Activated gamma-delta T cell (primary cell): Measurements from ENCODE around the gene BCAS1.

ENCODE experiments used
- DNase-seq: peaks from one replicate; lab custom pipeline; 2025; lab: John Stamatoyannopoulos, UW

The BCAS1 gene

GRCh38 chr20:53925651-53926401 is 144.6 kb downstream of the BCAS1 start:
- no peak for DNase-seq

- no peak for DNase-seq
Measured at GRCh38 chr20:53923566-53924369, 146.6 kb downstream of the BCAS1 start.

GRCh38 chr20:53922901-53923314 is 147.5 kb downstream of the BCAS1 start:
- DNase-seq: no peak

DNA sequence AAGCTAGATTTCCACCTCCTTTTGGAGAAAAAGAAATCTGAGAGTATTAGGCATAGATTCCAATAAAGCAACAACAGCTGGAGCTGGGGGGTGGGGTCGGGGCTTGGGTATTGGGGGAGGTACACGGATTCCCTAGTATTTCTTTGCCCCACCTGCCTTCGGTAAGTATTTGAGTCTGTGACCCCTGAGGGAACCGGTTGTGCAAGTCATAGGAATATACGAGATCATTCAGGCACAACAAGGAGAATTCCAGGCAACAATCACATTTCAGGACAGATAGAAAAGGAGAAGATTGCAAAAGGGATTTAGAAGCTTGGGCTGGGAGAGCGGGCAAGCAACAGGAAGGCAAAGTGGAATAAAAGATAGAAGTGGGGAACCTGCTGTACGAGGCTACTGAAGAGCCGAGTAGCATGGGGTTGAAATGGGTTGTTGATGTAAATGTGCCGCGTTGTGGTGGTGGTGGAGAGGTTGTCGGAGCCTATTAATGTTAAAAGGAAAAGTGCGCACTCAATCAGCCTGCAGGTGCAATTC is 148.9 kb downstream of the BCAS1 start:
- DNase-seq: no peak

DNA sequence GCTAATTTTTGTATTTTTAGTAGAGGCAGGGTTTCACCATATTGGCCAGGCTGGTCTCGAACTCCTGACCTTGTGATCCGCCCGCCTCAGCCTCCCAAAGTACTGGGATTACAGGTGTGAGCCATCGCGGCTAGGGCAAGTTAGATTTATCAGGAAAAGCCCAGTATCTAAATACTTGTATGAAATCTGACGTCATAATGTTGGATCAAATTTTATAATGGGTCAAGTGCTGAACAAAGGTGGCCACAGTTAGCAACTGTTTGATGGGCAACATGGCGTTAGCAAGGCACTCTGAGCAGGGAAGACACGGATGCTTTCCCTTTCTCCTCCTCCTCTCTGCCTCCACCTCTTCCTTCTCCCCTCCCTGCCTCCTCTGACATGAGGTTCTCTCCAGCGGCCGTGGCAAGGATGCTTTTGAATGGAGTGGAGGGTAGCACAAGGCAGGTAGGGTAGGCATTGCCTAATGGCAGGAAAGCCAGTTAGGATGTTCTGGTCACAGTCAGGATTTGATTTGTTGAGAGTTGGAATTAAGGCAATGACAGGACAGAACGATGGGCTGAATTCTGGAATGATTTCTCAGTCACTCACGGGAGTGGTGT is 149.6 kb downstream of the BCAS1 start:
- no peak for DNase-seq

DNA sequence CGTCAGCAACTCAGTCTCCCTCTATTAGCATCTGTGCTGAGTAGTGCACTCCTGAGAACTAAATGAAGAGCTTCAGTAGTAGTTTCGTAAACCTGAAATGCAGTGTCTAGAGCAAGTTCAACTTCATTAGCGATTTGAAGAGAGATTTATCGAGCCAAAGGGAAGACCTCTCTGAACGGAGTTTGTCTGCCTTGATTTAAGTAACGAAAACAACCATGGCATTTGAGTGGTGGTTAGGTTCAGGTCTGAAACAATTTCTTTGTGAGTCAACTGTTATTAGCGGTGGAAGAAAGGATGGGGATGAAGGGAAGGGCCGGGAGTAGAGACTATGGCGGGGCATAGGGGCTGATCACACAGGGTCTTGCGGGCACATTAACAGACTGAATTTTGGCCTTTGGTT is 150.5 kb downstream of the BCAS1 start:
- DNase-seq: no peak

DNA sequence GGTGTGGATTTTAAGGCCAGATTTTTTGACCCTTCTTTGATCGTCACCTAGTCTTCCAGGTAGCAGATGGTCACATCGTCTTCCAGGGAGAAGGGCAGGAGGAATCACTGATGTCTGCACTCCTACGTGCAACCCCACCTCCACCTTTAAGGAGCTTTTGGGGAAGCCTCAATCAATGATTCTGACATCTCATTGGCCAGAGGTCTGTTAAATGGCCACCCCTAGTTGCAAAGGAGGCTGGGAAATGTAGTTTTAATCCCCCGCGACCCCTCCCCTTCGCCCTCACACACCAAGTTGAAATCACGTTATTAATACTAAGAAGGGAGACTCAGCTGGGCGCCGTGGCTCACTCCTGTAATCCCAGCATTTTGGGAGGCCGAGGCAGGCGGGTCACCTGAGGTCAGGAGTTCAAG is 151.4 kb downstream of the BCAS1 start:
- DNase-seq: no peak

- no peak for DNase-seq
Measured at GRCh38 chr20:53918020-53918311, 152.4 kb downstream of the BCAS1 start.

- DNase-seq: no peak
Measured at GRCh38 chr20:53917145-53918019, 153.0 kb downstream of the BCAS1 start.

- DNase-seq: no peak
Measured at GRCh38 chr20:53916173-53916512, 154.3 kb downstream of the BCAS1 start.

DNA sequence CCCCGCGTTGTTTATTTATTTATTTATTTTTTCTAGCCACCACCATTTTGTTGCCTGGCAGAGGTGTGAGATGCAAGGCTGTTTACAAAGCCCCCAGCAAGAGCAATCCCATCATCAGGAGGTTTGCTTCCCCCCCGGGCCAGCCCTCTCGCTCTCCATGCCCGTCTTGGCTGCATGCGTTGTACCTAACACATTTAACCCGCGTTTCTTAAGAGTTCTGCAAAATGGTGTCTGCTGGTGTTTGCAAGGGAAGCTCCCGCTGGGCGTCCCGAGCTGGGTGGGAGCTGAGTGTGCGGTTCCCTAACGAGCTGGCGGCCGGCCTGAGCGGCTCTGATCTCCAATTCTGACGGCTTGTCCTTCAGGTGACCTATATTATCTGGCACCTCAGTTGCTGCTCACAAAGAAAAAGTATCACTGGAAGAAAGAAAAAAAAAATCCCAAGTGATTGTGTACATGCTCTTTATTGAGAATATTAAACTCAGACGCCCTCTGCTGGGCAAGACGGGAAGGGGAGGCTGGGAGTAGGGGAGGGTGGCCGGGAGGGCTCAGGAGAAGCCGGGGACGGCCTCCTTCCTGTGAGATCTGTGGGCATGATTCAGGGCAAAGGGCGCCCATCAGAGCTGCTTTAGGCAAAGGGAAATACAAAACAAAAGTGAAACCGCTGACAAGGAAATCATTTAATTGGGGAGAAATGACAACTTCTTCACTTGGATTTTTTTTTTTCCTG is 154.8 kb downstream of the BCAS1 start:
- DNase-seq: peak; percentile 29

DNA sequence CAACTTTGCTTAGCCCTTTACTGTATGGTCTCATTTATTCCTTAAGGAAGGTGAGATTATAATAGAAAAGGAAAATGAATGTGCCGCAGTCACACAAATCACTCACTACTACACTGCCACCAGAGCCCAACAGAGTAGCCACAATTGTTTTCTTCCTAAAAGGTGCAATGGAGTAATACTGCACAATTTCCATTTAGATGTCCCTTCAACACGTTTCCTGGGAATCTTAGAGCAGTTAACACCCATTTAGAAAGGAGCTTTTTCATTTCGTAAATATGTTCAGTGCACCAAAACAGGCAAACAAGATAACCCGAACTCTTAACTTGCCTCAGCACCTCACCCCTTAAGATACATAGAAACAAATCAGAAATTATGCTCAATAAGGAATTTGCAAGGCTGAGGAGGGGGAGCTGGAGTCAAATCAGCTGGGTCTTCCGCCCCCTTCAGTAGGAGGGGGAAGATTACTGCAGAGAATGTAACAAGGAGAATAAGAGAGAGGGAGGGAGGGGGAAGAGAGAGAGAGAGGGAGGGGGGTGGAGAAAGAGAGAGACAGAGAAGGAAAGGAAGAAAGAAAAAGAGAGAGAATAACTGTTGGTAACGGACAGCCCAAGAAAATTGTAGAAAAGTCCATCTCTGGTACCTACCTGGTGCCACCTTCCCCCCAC is 155.5 kb downstream of the BCAS1 start:
- no peak for DNase-seq

DNA sequence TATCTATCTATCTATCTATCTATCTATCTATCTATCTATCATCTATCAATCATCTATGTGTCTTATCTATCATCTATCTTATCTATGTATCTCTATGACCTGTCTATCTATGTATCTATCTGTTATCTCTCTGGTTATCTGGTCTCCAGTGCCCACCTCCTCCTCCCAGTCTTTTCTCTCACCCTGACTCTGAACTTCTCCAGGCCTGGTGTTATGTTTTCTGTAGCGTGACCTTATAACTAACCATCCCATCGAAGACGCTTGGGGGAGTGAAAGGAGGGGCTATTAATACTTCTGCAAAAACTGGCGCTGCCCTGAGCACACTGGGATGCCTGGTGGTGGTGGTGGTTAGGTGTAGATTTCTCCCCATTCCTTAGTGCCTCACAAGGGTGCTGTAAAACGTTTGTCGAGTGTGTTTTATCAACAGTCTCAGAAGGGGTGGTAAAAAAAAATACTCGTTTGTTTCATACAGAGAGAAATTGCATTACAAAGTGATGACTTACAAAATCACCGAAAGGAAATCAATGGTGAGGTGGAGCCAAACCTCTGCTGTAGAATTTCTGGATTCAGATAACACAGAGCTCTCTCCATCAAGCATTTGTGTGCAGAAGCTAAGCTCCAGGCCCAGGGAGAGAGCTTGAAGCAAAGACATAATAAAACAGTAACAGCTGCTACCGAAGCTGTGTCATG is 156.2 kb downstream of the BCAS1 start:
- DNase-seq: no peak

- no peak for DNase-seq
Measured at GRCh38 chr20:53911301-53911700, 159.1 kb downstream of the BCAS1 start.

DNA sequence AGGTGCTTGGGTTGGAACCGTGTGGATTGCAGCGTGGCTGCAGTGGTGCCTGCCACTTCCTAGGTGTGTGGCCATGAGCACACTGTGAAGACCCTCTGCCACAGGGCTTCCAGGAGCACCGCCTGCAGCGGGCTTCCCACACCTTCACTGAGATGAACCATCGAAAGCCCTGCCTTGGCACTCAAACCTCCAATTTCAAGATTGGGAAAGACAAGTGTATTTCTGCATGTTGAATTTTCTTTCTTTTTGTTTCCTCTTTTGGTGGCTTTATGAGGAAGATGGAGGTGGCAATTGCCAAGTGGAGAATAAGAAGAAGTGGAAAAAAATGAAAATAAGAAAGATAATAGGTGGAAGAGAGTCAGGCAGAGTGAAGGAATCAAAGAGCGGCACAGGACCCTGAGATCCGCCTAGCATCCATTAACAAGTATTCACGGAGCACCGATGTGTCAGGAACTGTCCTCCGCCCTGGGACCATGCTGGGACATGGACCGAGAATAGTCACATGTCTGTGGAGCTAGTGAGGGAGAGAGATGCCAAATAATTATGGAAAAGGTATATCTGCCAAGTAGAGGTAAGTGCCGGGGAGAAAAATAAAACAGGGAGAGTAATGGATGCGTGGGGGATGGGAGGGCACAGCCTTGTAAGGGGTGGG is 159.9 kb downstream of the BCAS1 start:
- DNase-seq: no peak

GRCh38 chr20:53907968-53908751 is 162.2 kb downstream of the BCAS1 start:
- no peak for DNase-seq

GRCh38 chr20:53905820-53906191 is 164.6 kb downstream of the BCAS1 start:
- DNase-seq: no peak

DNA sequence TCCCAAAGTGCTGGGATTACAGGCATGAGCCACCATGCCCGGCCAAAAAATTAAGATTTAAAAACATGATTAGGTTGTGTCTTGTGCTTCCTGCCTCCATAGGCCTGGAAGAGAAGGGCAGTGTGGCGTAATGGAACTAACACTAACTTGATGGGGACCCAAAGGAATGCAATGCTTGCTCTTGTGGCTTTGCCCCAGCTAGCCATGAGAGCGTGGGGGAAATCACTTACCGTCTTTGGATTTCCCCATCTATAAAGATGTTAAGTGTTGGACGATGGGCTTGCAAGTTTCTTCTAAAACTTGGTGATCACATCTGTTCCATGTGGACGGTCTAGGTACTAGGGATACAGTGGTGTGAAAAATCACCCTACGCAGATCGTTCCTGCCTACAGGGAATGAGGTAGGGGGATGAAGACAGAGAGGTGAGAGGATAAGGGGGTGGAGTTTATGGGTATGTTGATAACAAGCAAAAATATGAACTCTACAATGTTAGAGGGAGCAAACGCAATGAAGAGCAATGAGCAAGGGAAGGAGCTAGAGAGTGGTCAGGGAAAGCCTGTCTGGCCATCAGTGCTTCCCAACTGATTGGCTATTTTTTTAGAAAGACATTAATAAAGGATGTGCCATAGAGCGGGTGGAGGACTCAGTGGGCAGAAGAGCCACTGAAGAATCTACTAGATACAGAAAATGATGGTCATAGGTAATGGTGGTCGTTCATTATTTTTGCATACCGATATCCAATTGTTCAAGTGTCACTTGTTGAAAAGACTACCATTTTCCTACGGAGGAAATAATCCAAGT is 165.2 kb downstream of the BCAS1 start:
- DNase-seq: no peak
